Activated T-cell treated with anti-CD3 and anti-CD28 coated beads, Interleukin-2, amount 50 U/mL, for 72 hours (primary cell): Measurements from ENCODE around the gene FBXL22. TPM values are rescaled to one million over a fixed set of nuclear protein-coding genes. Genes with fewer than 3 reads are reported as not detected.

Source experiments
- ATAC-seq, 2 donors: fragments of 150-1000 bp; cut with Tn5 transposase; replicated peaks in 1 of 2; 2 replicates each; pipeline ENCODE4 v1.10.0; 2021; ENCODE audit warnings: moderate library complexity in 2 of 2, mild to moderate bottlenecking in 1 of 2
- DNase-seq, 2 donors: peaks; one replicate each; pipeline ENCODE4 v3.0.0; 2021 to 2022; ENCODE audit warnings: mixed read lengths in 1 of 2
- H3K27ac Mint-ChIP-seq: one replicate; pipeline ENCODE4 v1.8.0; 2022; ENCODE audit warnings: mild to moderate bottlenecking, moderate library complexity, mixed read lengths
- H3K27me3 Mint-ChIP-seq: one replicate; pipeline ENCODE4 v1.8.0; 2022; ENCODE audit warnings: low read depth, mixed read lengths
- H3K36me3 Mint-ChIP-seq, 2 donors: one replicate each; pipeline ENCODE4 v1.8.0; 2022; ENCODE audit warnings: mixed read lengths in 2 of 2, mild to moderate bottlenecking in 1 of 2; ENCODE audit not compliant: insufficient read depth in 2 of 2
- H3K4me1 Mint-ChIP-seq: one replicate; pipeline ENCODE4 v1.8.0; 2022; ENCODE audit warnings: low read depth, mixed read lengths
- H3K4me3 Mint-ChIP-seq, 2 donors: one replicate each; pipeline ENCODE4 v1.8.0; 2022; ENCODE audit warnings: mild to moderate bottlenecking in 2 of 2, mixed read lengths in 2 of 2, moderate library complexity in 2 of 2
- H3K9me3 Mint-ChIP-seq, 2 donors: one replicate each; pipeline ENCODE4 v1.8.0; 2022; ENCODE audit warnings: mixed read lengths in 2 of 2
- total RNA-seq, 2 donors: library from RNA; stranded (reverse); gene quantifications; one replicate each; pipeline ENCODE4 v1.2.3, GENCODE V29; 2022

The FBXL22 gene
- 1 to 10 TPM in 1 of 2 donors, under 1 TPM in 1; 0.79 to 1.3 TPM for total RNA-seq

GRCh38 chr15:63597038-63597790 is at the start of gene FBXL22:
TSS of gene FBXL22 (plus strand) at chr15:63597387. CDS start at chr15:63597393, 6 bp downstream.
- no peaks in the 10 kb centered on the region for H3K27me3 Mint-ChIP-seq
- H3K36me3 Mint-ChIP-seq: no peaks in the 10 kb centered on the region
- no peaks in the 10 kb centered on the region for H3K9me3 Mint-ChIP-seq
- H3K4me3 Mint-ChIP-seq: peak within 1 kb of the TSS; percentile 21 to 31
- H3K27ac Mint-ChIP-seq: peak within 1 kb of the TSS; percentile 80
- H3K4me1 Mint-ChIP-seq: peaks cover 85% of the 10 kb centered on the region
- ATAC-seq (no peak), DNase-seq (no peak)

- Mint-ChIP-seq H3K9me3 (no peaks in the 10 kb centered on the region), H3K4me3 (no peak overlapping the region), H3K4me1 (peaks cover 43% of the 10 kb centered on the region), H3K27me3 (no peaks in the 10 kb centered on the region), H3K27ac (no peak overlapping the region), H3K36me3 (peaks cover 0 to 9% of the 10 kb centered on the region in 2 donors)
- DNase-seq: no peak
- no peak for ATAC-seq
Measured at GRCh38 chr15:63551400-63551799, 45.8 kb upstream of the FBXL22 start.

- Mint-ChIP-seq H3K27me3 (no peaks in the 10 kb centered on the region), H3K36me3 (peaks cover 0 to 15% of the 10 kb centered on the region in 2 donors), H3K9me3 (no peaks in the 10 kb centered on the region), H3K27ac (peak overlapping the region; percentile 4), H3K4me3 (peak overlapping the region in 1 of 2 donors; percentile 52), H3K4me1 (peaks cover 44% of the 10 kb centered on the region)
- ATAC-seq (peak; percentile 27 to 43), DNase-seq (no peak)
Measured at GRCh38 chr15:63553388-63553791, 43.8 kb upstream of the FBXL22 start.

GRCh38 chr15:63554337-63554927 is 42.8 kb upstream of the FBXL22 start:
- Mint-ChIP-seq H3K36me3 (peaks cover 3 to 18% of the 10 kb centered on the region in 2 donors), H3K4me1 (peaks cover 49% of the 10 kb centered on the region), H3K27ac (peak overlapping the region; percentile 42), H3K27me3 (no peaks in the 10 kb centered on the region), H3K4me3 (no peak overlapping the region), H3K9me3 (no peaks in the 10 kb centered on the region)
- ATAC-seq (peak in 1 of 2 donors; percentile 48), DNase-seq (no peak)

- Mint-ChIP-seq H3K27me3 (no peaks in the 10 kb centered on the region), H3K4me3 (no peak overlapping the region), H3K4me1 (peaks cover 60% of the 10 kb centered on the region), H3K27ac (peak overlapping the region; percentile 77), H3K36me3 (peaks cover 3 to 22% of the 10 kb centered on the region in 2 donors), H3K9me3 (no peaks in the 10 kb centered on the region)
- ATAC-seq (peak; percentile 39 to 64), DNase-seq (no peak)
Measured at GRCh38 chr15:63555507-63555906, 41.7 kb upstream of the FBXL22 start.

- H3K4me3 Mint-ChIP-seq: no peak overlapping the region
- DNase-seq (no peak), ATAC-seq (no peak)
- H3K9me3 Mint-ChIP-seq: no peaks in the 10 kb centered on the region
- H3K36me3 Mint-ChIP-seq: peaks cover 6 to 27% of the 10 kb centered on the region in 2 donors
- peaks cover 67% of the 10 kb centered on the region for H3K4me1 Mint-ChIP-seq
- H3K27me3 Mint-ChIP-seq: no peaks in the 10 kb centered on the region
- H3K27ac Mint-ChIP-seq: peak overlapping the region; percentile 73
Measured at GRCh38 chr15:63556246-63556645, 40.9 kb upstream of the FBXL22 start.

- Mint-ChIP-seq H3K27ac (no peak overlapping the region), H3K27me3 (no peaks in the 10 kb centered on the region), H3K4me3 (no peak overlapping the region), H3K4me1 (peaks cover 72% of the 10 kb centered on the region), H3K9me3 (no peaks in the 10 kb centered on the region), H3K36me3 (peaks cover 6 to 31% of the 10 kb centered on the region in 2 donors)
- no peak for ATAC-seq
- DNase-seq: no peak
Measured at GRCh38 chr15:63556736-63557135, 40.5 kb upstream of the FBXL22 start.

- no peak for ATAC-seq
- Mint-ChIP-seq H3K36me3 (peaks cover 8 to 40% of the 10 kb centered on the region in 2 donors), H3K27me3 (no peaks in the 10 kb centered on the region), H3K27ac (peak overlapping the region; percentile 74), H3K4me1 (peaks cover 50% of the 10 kb centered on the region), H3K9me3 (no peaks in the 10 kb centered on the region), H3K4me3 (peak overlapping the region in 1 of 2 donors; percentile 22)
- no peak for DNase-seq
Measured at GRCh38 chr15:63559753-63560152, 37.4 kb upstream of the FBXL22 start.

- peak; percentile 89 to 92 for ATAC-seq
- Mint-ChIP-seq H3K36me3 (peaks cover 8 to 38% of the 10 kb centered on the region in 2 donors), H3K4me3 (peak overlapping the region; percentile 35 to 58), H3K27me3 (no peaks in the 10 kb centered on the region), H3K4me1 (peaks cover 48% of the 10 kb centered on the region), H3K27ac (peak overlapping the region; percentile 3), H3K9me3 (no peaks in the 10 kb centered on the region)
- peak; percentile 34 to 39 for DNase-seq
Measured at GRCh38 chr15:63560741-63561448, 36.3 kb upstream of the FBXL22 start.

- DNase-seq (no peak), ATAC-seq (no peak)
- H3K36me3 Mint-ChIP-seq: peaks cover 12 to 34% of the 10 kb centered on the region in 2 donors
- H3K27ac Mint-ChIP-seq: no peak overlapping the region
- H3K27me3 Mint-ChIP-seq: no peaks in the 10 kb centered on the region
- no peak overlapping the region for H3K4me3 Mint-ChIP-seq
- no peaks in the 10 kb centered on the region for H3K9me3 Mint-ChIP-seq
- peaks cover 48% of the 10 kb centered on the region for H3K4me1 Mint-ChIP-seq
Measured at GRCh38 chr15:63564093-63564492, 33.1 kb upstream of the FBXL22 start.

GRCh38 chr15:63565536-63566186 is 31.5 kb upstream of the FBXL22 start:
- no peak for ATAC-seq

GRCh38 chr15:63572749-63573464 is 24.3 kb upstream of the FBXL22 start:
- peak overlapping the region; percentile 19 for H3K27ac Mint-ChIP-seq
- peaks cover 16% of the 10 kb centered on the region for H3K4me1 Mint-ChIP-seq
- ATAC-seq: no peak
- H3K36me3 Mint-ChIP-seq: peaks cover 7 to 33% of the 10 kb centered on the region in 2 donors
- H3K27me3 Mint-ChIP-seq: no peaks in the 10 kb centered on the region
- no peaks in the 10 kb centered on the region for H3K9me3 Mint-ChIP-seq
- H3K4me3 Mint-ChIP-seq: no peak overlapping the region
- DNase-seq: no peak

More at GRCh38 chr15:63565536-63566186, 31.5 kb upstream of the FBXL22 start:
- no peak for DNase-seq
- Mint-ChIP-seq H3K4me3 (no peak overlapping the region), H3K27ac (peak overlapping the region; percentile 51), H3K9me3 (no peaks in the 10 kb centered on the region), H3K27me3 (no peaks in the 10 kb centered on the region), H3K36me3 (peaks cover 9 to 32% of the 10 kb centered on the region in 2 donors), H3K4me1 (peaks cover 33% of the 10 kb centered on the region)
